Measurements from ENCODE around the gene HTR1A.

DNA sequence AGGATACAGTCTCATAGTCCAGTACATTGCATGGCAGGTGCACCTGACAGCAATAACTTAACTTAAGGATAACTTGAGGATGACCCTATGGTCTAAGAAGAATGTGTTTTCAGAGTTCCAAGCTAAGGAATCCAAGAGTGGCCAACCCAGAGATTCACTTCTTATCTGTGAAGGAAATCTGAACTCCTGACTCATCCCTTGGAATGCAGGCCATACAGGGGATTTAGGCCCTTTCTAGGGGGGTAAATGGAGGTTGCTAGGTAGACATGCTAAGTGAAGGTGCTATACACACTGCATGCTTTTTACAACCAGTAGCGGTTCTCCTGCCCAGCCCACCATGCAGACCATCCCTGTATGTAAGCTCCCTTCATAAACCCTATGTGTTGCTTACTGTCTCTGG, 50.4 kb downstream of the HTR1A start:
- no peak for TF ChIP-seq POLR2A (IDR thresholded peaks at IDR 0.05)
- TF ChIP-seq, protein P1, sequence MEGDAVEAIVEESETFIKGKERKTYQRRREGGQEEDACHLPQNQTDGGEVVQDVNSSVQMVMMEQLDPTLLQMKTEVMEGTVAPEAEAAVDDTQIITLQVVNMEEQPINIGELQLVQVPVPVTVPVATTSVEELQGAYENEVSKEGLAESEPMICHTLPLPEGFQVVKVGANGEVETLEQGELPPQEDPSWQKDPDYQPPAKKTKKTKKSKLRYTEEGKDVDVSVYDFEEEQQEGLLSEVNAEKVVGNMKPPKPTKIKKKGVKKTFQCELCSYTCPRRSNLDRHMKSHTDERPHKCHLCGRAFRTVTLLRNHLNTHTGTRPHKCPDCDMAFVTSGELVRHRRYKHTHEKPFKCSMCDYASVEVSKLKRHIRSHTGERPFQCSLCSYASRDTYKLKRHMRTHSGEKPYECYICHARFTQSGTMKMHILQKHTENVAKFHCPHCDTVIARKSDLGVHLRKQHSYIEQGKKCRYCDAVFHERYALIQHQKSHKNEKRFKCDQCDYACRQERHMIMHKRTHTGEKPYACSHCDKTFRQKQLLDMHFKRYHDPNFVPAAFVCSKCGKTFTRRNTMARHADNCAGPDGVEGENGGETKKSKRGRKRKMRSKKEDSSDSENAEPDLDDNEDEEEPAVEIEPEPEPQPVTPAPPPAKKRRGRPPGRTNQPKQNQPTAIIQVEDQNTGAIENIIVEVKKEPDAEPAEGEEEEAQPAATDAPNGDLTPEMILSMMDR (IDR thresholded peaks at IDR 0.05), result no peak
